Activated CD4-positive, alpha-beta memory T cell treated with anti-CD3 and anti-CD28 coated beads, Interleukin-2, amount 10 ng/mL, durations not matched to agents 7 days and 5 days (primary cell): ENCODE results near the gene PCNT. TPM values are rescaled to one million over a fixed set of nuclear protein-coding genes. Genes with fewer than 3 reads are reported as not detected.
"Not testable (repeated sequence)": the region's sequence is repeated elsewhere in the genome, so short reads cannot be mapped to it uniquely, and the experiment has no call there.

ENCODE experiments used
- CTCF ChIA-PET: fragments of 350-600 bp; sonication (Branson Sonifier 250); formaldehyde crosslinking; loops from one replicate; lab custom pipeline; 2021; ENCODE audit warnings: antibody characterized with exemption, inconsistent platforms; lab: Charles Lee
- POLR2A ChIA-PET: fragments of 350-600 bp; sonication (Branson Sonifier 250); formaldehyde crosslinking; loops from one replicate; lab custom pipeline; 2021; ENCODE audit warnings: antibody characterized with exemption; lab: Charles Lee
- DNase-seq: peaks from one replicate; pipeline ENCODE4 v3.0.0-alpha.2; 2020
- H3K27ac Mint-ChIP-seq: one replicate; pipeline ENCODE4 v1.8.0; 2021; ENCODE audit warnings: mild to moderate bottlenecking, mixed read lengths
- H3K27me3 Mint-ChIP-seq: one replicate; pipeline ENCODE4 v1.8.0; 2021; ENCODE audit warnings: mixed read lengths
- H3K36me3 Mint-ChIP-seq: one replicate; pipeline ENCODE4 v1.8.0; 2021; ENCODE audit warnings: low read depth, mixed read lengths
- H3K4me1 Mint-ChIP-seq: one replicate; pipeline ENCODE4 v1.8.0; 2021; ENCODE audit warnings: mixed read lengths
- H3K4me3 Mint-ChIP-seq: one replicate; pipeline ENCODE4 v1.8.0; 2021; ENCODE audit warnings: mild to moderate bottlenecking, mixed read lengths
- H3K9me3 Mint-ChIP-seq: one replicate; pipeline ENCODE4 v1.8.0; 2021; ENCODE audit warnings: mixed read lengths
- total RNA-seq, 2 experiments: library from RNA; stranded (reverse); gene quantifications; one replicate each; pipeline ENCODE4 v1.2.3, GENCODE V29; 2021

PCNT gene
- total RNA-seq, 2 experiments from 2014 or later: 63.7 to 63.9 TPM

- H3K27ac Mint-ChIP-seq: peak overlapping the region; percentile 12
- peaks cover 45% of the 10 kb centered on the region for H3K4me1 Mint-ChIP-seq
- CTCF ChIA-PET: no interaction called here
- H3K9me3 Mint-ChIP-seq: peaks cover 10% of the 10 kb centered on the region
- no peak for DNase-seq
- H3K4me3 Mint-ChIP-seq: no peak overlapping the region
- peaks cover 31% of the 10 kb centered on the region for H3K36me3 Mint-ChIP-seq
- H3K27me3 Mint-ChIP-seq: no peaks in the 10 kb centered on the region
- POLR2A ChIA-PET: interaction anchor here (2.1 kb wide), 1 partner anchor 32 kb away, joined by 5 read pairs; the partner anchor contains the start of genes C21orf58 and PCNT
These were observed 32.4 kb upstream of the PCNT start for GRCh38 chr21:46291561-46291960.

- CTCF ChIA-PET: no interaction called here
- peaks cover 36% of the 10 kb centered on the region for H3K4me1 Mint-ChIP-seq
- peaks cover 10% of the 10 kb centered on the region for H3K9me3 Mint-ChIP-seq
- DNase-seq: no peak
- H3K36me3 Mint-ChIP-seq: peaks cover 32% of the 10 kb centered on the region
- H3K4me3 Mint-ChIP-seq: no peak overlapping the region
- peak overlapping the region; percentile 31 for H3K27ac Mint-ChIP-seq
- no peaks in the 10 kb centered on the region for H3K27me3 Mint-ChIP-seq
- POLR2A ChIA-PET: no interaction called here
These were observed 29.2 kb upstream of the PCNT start for GRCh38 chr21:46294647-46295176.

- no peak for DNase-seq
- Mint-ChIP-seq H3K27me3 (no peaks in the 10 kb centered on the region), H3K27ac (peak overlapping the region; percentile 31), H3K36me3 (peaks cover 32% of the 10 kb centered on the region), H3K4me3 (no peak overlapping the region), H3K4me1 (peaks cover 33% of the 10 kb centered on the region), H3K9me3 (peaks cover 10% of the 10 kb centered on the region)
- ChIA-PET CTCF (no interaction called here), POLR2A (interaction anchor here (1.6 kb wide), 1 partner anchor 30 kb away, joined by 4 read pairs; no protein-coding TSS in a partner anchor)
These were observed 28.7 kb upstream of the PCNT start for GRCh38 chr21:46295177-46295770.

GRCh38 chr21:46295996-46296752 is 27.8 kb upstream of the PCNT start:
- H3K4me1 Mint-ChIP-seq: peaks cover 28% of the 10 kb centered on the region
- no peaks in the 10 kb centered on the region for H3K27me3 Mint-ChIP-seq
- H3K27ac Mint-ChIP-seq: peak overlapping the region; percentile 73
- ChIA-PET CTCF (no interaction called here), POLR2A (interaction anchor here (1.4 to 2.2 kb wide), 5 partner anchors 11 to 162 kb away, joined by 4 to 23 read pairs (median 5); partner anchors contain the start of genes DIP2A, MCM3AP and YBEY)
- DNase-seq: peak; percentile 81
- peak overlapping the region; percentile 64 for H3K4me3 Mint-ChIP-seq
- peaks cover 9% of the 10 kb centered on the region for H3K9me3 Mint-ChIP-seq
- peaks cover 37% of the 10 kb centered on the region for H3K36me3 Mint-ChIP-seq

- no peaks in the 10 kb centered on the region for H3K27me3 Mint-ChIP-seq
- H3K9me3 Mint-ChIP-seq: no peaks in the 10 kb centered on the region
- H3K27ac Mint-ChIP-seq: peak overlapping the region; percentile 31
- H3K4me3 Mint-ChIP-seq: peak overlapping the region; percentile 58
- peaks cover 29% of the 10 kb centered on the region for H3K36me3 Mint-ChIP-seq
- POLR2A ChIA-PET: interaction anchor here (0.8 to 2.2 kb wide), 6 partner anchors 12 to 160 kb away, joined by 3 to 23 read pairs (median 4); partner anchors contain the start of genes DIP2A, MCM3AP and YBEY
- CTCF ChIA-PET: no interaction called here
- peaks cover 25% of the 10 kb centered on the region for H3K4me1 Mint-ChIP-seq
- DNase-seq: no peak
These were observed 26.4 kb upstream of the PCNT start for GRCh38 chr21:46297338-46298271.

GRCh38 chr21:46299167-46299566 is 24.8 kb upstream of the PCNT start:
- H3K27me3 Mint-ChIP-seq: no peaks in the 10 kb centered on the region
- DNase-seq: no peak
- H3K4me3 Mint-ChIP-seq: no peak overlapping the region
- peaks cover 25% of the 10 kb centered on the region for H3K4me1 Mint-ChIP-seq
- H3K36me3 Mint-ChIP-seq: peaks cover 35% of the 10 kb centered on the region
- no peak overlapping the region for H3K27ac Mint-ChIP-seq
- ChIA-PET CTCF (no interaction called here), POLR2A (no interaction called here)
- H3K9me3 Mint-ChIP-seq: no peaks in the 10 kb centered on the region

GRCh38 chr21:46301759-46302158 is 22.2 kb upstream of the PCNT start:
- ChIA-PET POLR2A (no interaction called here), CTCF (no interaction called here)
- Mint-ChIP-seq H3K9me3 (no peaks in the 10 kb centered on the region), H3K36me3 (peaks cover 44% of the 10 kb centered on the region), H3K4me3 (no peak overlapping the region), H3K4me1 (peaks cover 11% of the 10 kb centered on the region), H3K27me3 (no peaks in the 10 kb centered on the region), H3K27ac (no peak overlapping the region)
- no peak for DNase-seq

GRCh38 chr21:46304437-46304836 is 19.5 kb upstream of the PCNT start:
- DNase-seq: no peak
- ChIA-PET CTCF (no interaction called here), POLR2A (no interaction called here)
- Mint-ChIP-seq H3K27me3 (no peaks in the 10 kb centered on the region), H3K9me3 (no peaks in the 10 kb centered on the region), H3K4me1 (peaks cover 9% of the 10 kb centered on the region), H3K36me3 (peaks cover 56% of the 10 kb centered on the region), H3K27ac (no peak overlapping the region), H3K4me3 (no peak overlapping the region)

GRCh38 chr21:46304955-46305354 is 19.0 kb upstream of the PCNT start:
- no peak for DNase-seq
- CTCF ChIA-PET: interaction anchor here (0.6 to 0.7 kb wide), 2 partner anchors 70 to 170 kb away, joined by 4 to 5 read pairs; no protein-coding TSS in a partner anchor
- H3K4me3 Mint-ChIP-seq: no peak overlapping the region
- no peak overlapping the region for H3K27ac Mint-ChIP-seq
- peaks cover 54% of the 10 kb centered on the region for H3K36me3 Mint-ChIP-seq
- no peaks in the 10 kb centered on the region for H3K27me3 Mint-ChIP-seq
- H3K4me1 Mint-ChIP-seq: peaks cover 9% of the 10 kb centered on the region
- POLR2A ChIA-PET: no interaction called here
- no peaks in the 10 kb centered on the region for H3K9me3 Mint-ChIP-seq

GRCh38 chr21:46307625-46308024 is 16.3 kb upstream of the PCNT start:
- H3K27ac Mint-ChIP-seq: no peak overlapping the region
- CTCF ChIA-PET: no interaction called here

GRCh38 chr21:46308431-46308830 is 15.5 kb upstream of the PCNT start:
- Mint-ChIP-seq H3K9me3 (no peaks in the 10 kb centered on the region), H3K4me1 (peaks cover 9% of the 10 kb centered on the region), H3K27me3 (no peaks in the 10 kb centered on the region), H3K27ac (no peak overlapping the region), H3K4me3 (no peak overlapping the region), H3K36me3 (peaks cover 53% of the 10 kb centered on the region)
- CTCF ChIA-PET: no interaction called here
- DNase-seq: no peak
- POLR2A ChIA-PET: interaction anchor here (0.6 kb wide), 1 partner anchor 217 kb away, joined by 3 read pairs; no protein-coding TSS in a partner anchor

More at GRCh38 chr21:46307625-46308024, 16.3 kb upstream of the PCNT start:
- H3K9me3 Mint-ChIP-seq: no peaks in the 10 kb centered on the region
- POLR2A ChIA-PET: no interaction called here
- DNase-seq: no peak
- peaks cover 50% of the 10 kb centered on the region for H3K36me3 Mint-ChIP-seq
- no peaks in the 10 kb centered on the region for H3K27me3 Mint-ChIP-seq
- peaks cover 9% of the 10 kb centered on the region for H3K4me1 Mint-ChIP-seq
- no peak overlapping the region for H3K4me3 Mint-ChIP-seq

GRCh38 chr21:46310260-46310659 is 13.7 kb upstream of the PCNT start:
- H3K4me3 Mint-ChIP-seq, DNase-seq, H3K9me3 Mint-ChIP-seq, H3K27me3 Mint-ChIP-seq, H3K4me1 Mint-ChIP-seq, H3K27ac Mint-ChIP-seq, CTCF ChIA-PET: not testable (repeated sequence)
- POLR2A ChIA-PET: interaction anchor here (1.7 kb wide), 1 partner anchor 13 kb away, joined by 5 read pairs; the partner anchor contains the start of gene C21orf58
- H3K36me3 Mint-ChIP-seq: peaks cover 47% of the 10 kb centered on the region
